GM19328 (cell line): Measurements from ENCODE around the gene VWA3A.
"Not testable (repeated sequence)": the region's sequence is repeated elsewhere in the genome, so short reads cannot be mapped to it uniquely, and the experiment has no call there.

Experiments used
- ATAC-seq: cut with Tn5 transposase; IDR thresholded peaks from one replicate; pipeline ENCODE4 v1.9.1; 2021; ENCODE audit warnings: mild to moderate bottlenecking, moderate library complexity; ENCODE audit not compliant: unreplicated experiment

Gene VWA3A

DNA sequence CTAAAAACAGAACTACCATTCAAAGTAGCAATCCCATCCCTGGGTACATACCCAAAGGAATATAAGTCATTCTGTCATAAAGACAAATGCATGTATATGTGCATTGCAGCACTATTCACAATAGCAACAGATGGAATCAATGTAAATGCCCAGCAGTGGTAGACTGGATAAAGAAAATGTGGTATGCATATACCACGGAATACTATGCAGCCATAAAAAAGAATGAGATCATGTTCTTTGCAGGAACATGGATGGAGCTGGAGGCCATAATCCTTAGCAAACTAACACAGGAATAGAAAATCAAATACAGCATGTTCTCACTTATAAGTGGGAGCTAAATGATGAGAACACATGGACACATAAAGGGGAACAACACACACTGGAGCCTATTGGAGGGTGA is 36.2 kb downstream of the VWA3A start:
- ATAC-seq = not testable (repeated sequence)

DNA sequence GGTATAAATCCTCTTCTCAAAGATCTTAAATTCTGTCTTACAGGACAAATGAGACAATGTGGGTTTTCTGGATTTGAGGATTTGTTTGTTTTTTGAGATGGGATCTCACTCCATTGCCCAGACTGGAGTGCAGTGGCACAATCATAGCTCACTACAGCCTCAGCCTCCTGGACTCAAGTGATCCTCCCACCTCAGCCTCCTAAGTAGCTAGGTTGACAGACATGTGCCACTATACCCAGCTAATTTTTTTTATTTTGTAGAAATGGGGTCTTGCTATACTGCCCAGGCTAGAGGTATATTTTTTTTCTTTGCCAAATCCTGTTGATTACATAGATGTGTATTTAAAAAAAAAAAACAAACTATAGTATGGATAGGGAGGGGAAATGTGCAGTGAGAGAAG is 38.2 kb downstream of the VWA3A start:
- no peak for ATAC-seq

DNA sequence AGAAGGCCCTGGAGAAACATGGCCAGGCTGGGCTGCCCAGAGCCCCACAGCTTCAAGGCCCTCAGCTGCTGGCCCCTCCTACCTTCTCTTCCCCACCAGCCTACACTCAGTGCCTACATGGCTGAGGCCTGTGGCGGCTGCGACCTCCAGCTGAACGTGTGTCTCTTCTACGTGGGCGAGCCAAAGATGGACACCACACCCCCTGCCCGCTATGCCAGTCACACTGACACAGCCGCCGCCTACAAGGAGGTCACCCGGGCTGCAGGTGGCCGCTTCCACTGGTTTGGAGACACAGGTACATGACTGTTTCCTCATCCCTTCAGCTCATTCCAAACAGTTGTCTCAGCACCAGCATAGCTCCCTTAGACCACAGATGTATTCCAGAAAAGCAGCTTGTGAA is 40.5 kb downstream of the VWA3A start:
- ATAC-seq = no peak

GRCh38 chr16:22138482-22138881 is 46.1 kb downstream of the VWA3A start:
- ATAC-seq = no peak

- ATAC-seq = no peak
Measured at GRCh38 chr16:22139008-22139407, 46.7 kb downstream of the VWA3A start.

DNA sequence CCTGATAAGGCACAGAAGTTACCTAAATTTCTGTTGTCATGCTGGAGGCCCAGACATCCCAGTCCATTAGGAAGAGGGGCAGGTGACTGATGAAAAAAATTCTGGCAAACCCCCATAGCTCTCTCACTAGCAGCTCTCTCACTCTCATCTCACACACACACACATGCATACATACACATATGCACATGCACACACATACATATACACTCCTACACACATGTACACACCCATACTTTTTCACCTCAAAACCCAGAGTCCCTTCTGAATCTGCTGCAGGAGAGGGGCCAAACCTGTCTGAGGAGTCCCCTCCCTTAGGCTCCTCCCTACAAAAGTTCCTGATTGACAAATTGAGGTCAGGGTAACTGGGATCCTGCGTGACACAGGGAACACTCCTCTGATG is 47.4 kb downstream of the VWA3A start:
- ATAC-seq = no peak

DNA sequence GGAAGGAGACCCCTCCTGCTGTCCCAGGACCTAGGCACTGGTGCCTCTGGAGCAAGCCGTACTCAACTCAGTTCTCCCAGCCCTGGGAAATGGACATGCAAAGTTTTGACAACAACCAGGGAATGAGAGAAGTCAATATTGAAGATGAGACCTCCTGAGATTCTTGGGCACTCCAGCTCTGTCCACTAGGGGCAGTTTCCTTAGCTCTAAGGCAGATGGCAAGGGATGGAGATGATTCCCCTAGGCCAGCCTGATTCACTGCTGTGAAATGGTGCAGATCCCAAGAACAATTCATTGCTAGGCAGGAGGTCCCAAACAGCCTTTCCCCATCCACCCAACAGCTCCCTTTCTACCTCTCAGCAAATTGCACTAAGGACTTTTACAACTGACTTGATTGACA is 49.4 kb downstream of the VWA3A start:
- no peak for ATAC-seq

- ATAC-seq = no peak
Measured at GRCh38 chr16:22144520-22144919, 52.2 kb downstream of the VWA3A start.

DNA sequence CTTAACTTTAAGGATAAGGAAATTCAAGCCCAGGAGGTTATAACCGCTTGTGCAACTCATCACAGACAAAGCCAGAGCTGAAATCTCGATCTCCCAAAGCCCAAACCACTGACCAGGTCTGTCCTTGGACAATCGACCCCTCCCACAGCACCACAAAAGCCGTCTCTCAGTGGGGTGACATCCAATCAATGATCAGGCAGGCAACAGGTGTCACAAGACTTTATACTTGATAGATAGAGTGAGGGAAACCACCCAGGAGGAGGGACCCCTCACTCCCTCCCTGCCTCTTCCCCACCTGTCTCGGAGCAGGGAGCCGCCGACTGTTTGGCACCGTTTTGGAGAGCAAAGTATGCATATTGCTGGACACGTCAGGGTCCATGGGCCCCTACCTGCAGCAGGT is 55.5 kb downstream of the VWA3A start:
- no peak for ATAC-seq

- ATAC-seq = no peak
Measured at GRCh38 chr16:22151246-22151998, 59.1 kb downstream of the VWA3A start.

GRCh38 chr16:22152316-22152715 is 60.0 kb downstream of the VWA3A start:
- ATAC-seq = no peak

DNA sequence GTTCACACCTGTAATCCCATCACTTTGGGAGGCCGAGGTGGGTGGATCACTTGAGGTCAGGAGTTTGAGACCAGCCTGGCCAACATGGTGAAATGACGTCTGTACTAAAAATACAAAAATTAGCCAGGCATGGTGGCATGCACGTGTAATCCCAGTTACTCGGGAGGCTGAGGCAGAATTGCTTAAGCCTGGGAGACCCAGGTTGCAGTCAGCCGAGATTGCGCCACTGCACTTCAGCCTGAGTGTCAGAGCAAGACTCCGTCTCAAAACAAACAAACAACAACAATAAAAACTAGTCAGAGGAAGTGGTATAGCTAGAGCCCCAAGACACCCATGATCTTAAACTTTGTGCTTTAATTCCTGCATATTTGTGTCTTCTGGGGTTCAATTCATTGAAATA is 60.7 kb downstream of the VWA3A start:
- not testable (repeated sequence) for ATAC-seq

- no peak for ATAC-seq
Measured at GRCh38 chr16:22161401-22161800, 69.1 kb downstream of the VWA3A start.

DNA sequence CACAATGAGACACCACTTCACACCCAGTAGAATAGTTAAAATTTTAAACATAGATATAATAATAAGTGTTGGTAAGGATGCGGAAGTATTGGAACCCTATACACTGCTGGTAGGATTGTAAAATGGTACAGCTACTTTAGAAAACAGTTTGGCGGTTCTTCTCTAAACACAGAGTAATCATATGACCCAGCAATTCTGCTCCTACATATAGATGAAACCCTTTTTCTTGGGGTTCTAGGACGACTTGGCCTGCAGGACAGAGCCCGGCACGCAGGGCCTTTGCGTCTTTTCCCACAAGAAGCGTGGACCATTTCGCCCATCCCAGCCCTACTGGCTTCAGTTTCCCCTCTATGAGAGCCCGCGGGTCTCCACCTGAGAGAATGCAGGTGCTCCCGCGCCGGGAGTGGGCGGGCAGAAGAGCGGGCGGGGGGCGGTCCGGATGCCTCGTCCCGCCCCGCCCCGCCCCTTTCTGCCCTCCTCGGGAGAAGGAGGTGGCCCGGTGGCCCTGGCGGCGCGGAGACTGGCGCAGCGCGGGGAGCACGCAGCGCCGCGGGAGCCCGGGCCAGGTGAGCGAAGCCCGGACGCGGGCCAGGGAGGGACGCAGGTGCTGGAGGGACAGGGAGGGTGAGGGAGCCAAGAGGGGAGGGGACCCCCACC is 69.8 kb downstream of the VWA3A start, which contains the start of gene SDR42E2:
TSS of gene SDR42E2 (plus strand) at position 508 of the 657 bp plus-strand sequence. CDS start 3,077 bp downstream, outside the sequence.
- no peak for ATAC-seq

DNA sequence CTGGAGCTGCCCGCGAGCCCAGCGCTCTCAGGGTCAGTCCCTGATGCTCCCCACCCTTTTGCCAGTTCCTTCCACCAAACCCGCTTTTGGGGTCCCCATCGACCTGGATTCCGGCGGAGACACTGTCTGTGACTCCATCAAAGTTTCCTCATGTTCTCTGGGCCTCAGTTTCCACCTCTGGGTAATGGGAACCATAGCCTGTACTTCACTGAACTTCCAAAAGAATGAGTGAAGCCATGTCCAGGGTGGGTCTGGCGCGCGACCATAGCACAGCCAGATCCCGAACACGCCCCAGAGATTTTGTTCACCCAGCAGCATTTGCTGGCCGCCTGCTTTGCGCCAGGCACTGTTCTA is 70.3 kb downstream of the VWA3A start:
- ATAC-seq = no peak

DNA sequence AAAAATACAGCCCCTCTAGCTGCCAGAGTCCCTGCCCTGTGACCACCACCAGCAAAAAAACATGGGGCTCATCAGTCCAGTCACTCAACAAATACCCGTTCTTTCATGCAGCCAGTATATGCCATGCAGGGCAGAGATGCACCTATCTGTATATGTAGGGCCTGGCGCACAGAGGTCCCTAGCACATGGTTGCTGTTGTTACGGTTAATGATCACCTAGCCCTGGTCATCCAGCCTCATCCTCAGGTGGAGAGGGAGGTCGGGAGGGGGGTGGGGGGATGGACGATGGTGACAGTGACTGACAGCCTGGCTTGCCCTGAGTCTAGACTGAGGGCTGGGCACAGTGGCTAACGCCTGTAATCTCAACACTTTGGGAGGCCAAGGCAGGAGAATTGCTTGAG is 71.5 kb downstream of the VWA3A start:
- no peak for ATAC-seq

GRCh38 chr16:22164482-22164881 is 72.1 kb downstream of the VWA3A start:
- ATAC-seq = no peak

DNA sequence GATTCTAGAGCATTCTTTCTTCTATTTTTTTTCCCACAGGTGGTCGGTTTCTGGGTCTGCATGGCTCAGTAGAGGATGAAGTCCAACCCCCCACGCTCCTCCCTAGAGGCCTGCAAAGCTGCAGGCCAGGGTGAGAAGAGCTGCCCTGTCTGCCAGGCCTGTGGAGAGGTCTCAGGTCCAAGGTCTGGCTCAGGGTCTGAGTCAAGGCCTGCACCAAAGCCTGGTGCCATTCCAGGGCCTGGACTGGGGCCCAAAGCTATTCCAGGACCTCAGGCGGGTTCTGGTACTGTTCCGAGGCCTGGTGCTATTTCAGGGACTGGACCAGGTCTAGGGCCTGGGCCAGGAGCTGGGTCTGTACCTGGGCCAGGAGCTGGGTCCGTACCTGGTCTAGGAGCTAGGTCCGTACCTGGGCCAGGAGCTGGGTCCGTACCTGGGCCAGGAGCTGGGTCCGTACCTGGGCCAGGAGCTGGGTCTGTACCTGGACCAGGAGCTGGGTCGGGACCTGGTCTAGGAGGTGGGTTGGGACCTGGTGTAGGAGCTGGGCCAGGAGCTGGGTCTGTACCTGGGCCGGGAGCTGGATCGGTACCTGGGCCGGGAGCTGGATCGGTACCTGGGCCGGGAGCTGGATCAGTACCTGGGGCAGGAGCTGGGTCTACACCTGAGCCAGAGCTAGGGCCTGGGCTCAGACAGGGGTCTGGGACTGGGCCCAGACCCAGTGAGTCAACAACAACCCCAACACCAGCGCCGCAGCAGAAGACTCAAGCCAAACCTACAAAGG is 73.4 kb downstream of the VWA3A start:
- ATAC-seq = no peak

DNA sequence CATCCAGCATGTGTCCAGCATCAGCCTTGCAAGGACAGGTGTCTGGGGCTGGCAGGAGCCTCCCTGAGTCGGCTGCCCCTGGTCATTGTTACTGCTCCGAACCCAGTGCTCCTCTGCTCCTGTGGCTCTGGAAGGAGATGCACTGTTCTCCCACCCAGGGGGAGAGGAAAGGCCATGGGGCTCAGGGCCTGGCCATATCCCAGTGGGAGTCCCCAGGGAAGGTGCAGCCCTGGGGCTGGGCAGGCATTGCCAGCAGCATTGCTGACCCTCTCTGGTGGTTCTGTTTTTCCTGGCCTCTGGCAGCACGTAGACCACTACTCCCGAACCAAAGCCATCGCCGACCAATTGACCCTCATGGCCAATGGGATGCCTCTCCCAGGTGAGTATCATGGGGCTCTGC is 79.6 kb downstream of the VWA3A start:
- no peak for ATAC-seq

DNA sequence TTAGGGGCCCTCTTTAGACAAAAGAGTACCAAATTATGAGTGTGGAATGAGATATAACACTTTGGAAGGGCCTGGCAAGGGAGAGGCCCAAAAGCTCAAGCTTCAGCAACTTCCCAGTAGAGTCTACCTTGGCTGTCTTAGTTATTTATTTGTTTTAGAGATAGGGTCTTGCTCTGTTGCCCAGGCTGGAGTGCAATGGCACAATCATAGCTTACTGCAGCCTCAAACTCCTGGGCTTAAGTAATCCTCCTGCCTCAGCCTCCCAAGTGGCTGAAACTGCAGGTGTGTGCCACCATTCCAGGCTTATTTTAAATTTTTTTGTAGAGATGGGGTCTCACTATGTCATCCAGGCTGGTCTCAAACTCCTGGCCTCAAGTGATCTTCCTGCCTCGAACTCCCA is 80.3 kb downstream of the VWA3A start:
- ATAC-seq = not testable (repeated sequence)

DNA sequence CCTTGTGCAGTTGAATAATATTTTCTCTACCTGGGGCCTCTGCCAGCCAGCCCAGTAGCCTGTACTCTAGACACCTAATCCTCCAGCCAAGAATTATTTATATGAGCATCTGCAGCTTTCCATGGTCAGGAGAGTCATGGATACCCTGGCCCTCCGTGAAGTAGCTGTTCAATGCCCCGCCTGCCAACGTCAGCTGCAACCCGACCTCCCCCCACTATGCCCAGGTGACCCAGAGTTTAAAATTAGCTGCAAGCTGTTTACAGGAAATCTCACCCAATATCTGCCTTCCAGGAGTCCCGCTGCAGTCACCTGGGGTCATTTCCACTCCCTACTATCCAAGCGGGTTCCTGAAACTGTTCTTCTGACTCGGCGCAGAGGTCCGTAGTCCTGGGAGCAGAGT is 82.3 kb downstream of the VWA3A start:
- ATAC-seq = no peak
